ENCODE data around the gene LIPG. TPM values are rescaled to one million over a fixed set of nuclear protein-coding genes. Genes with fewer than 3 reads are reported as not detected.

The LIPG gene
- polyA plus RNA-seq, 2 of the 4 experiments (the other 2 are of a cell fraction): 0.36 to 0.65 TPM

DNA sequence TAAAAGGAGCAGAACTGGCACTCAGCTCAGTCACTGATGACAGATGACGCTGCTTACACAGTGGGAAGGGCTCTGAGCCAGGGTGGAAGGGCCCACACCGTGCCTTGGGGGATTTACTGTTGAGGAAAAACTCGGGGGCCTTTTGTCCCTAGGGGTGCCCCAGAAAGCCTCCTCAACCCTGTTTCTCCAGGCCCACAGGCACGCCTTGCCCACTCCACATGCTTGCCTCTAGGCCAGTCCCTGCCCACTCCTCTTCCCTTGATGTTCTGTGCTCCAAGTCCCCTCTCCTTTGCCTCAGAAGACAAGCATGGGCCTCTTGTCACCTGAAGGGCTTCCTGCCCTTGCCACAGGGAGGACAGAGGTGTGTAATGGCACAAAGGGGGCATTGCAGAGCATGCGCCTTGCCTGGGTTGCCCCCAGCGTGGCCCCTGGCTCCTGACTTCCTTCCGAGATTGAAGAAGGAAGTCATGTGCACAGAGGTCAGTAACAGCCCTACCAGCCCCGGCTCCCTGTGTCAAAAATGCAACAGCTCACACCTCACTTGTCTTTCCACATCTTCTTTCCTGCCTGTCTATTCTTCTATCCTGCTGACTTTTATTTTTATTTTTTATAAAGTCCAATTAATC lies 65.1 kb downstream of the LIPG start:
- TF ChIP-seq, protein P1, sequence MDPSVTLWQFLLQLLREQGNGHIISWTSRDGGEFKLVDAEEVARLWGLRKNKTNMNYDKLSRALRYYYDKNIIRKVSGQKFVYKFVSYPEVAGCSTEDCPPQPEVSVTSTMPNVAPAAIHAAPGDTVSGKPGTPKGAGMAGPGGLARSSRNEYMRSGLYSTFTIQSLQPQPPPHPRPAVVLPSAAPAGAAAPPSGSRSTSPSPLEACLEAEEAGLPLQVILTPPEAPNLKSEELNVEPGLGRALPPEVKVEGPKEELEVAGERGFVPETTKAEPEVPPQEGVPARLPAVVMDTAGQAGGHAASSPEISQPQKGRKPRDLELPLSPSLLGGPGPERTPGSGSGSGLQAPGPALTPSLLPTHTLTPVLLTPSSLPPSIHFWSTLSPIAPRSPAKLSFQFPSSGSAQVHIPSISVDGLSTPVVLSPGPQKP (IDR thresholded peaks at IDR 0.05; ENCODE audit: low read depth, low read length): no peak
- TF ChIP-seq, protein P2, sequence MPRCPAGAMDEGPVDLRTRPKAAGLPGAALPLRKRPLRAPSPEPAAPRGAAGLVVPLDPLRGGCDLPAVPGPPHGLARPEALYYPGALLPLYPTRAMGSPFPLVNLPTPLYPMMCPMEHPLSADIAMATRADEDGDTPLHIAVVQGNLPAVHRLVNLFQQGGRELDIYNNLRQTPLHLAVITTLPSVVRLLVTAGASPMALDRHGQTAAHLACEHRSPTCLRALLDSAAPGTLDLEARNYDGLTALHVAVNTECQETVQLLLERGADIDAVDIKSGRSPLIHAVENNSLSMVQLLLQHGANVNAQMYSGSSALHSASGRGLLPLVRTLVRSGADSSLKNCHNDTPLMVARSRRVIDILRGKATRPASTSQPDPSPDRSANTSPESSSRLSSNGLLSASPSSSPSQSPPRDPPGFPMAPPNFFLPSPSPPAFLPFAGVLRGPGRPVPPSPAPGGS (IDR thresholded peaks at IDR 0.05): no peak
- no peak for TF ChIP-seq PHF8 (IDR thresholded peaks at IDR 0.05; ENCODE audit: borderline replicate concordance, low read depth)
- no peak for TF ChIP-seq ZC3H11A (IDR thresholded peaks at IDR 0.05)
- no peak for TF ChIP-seq EHF (CRISPR knock-in tag; IDR thresholded peaks at IDR 0.05)
- TF ChIP-seq CBX8 (IDR thresholded peaks at IDR 0.05): no peak
- no peak for TF ChIP-seq FOSL2 (IDR thresholded peaks at IDR 0.05)
- TF ChIP-seq FOSL2 (CRISPR knock-in tag; IDR thresholded peaks at IDR 0.05): no peak
- TF ChIP-seq, protein P3, sequence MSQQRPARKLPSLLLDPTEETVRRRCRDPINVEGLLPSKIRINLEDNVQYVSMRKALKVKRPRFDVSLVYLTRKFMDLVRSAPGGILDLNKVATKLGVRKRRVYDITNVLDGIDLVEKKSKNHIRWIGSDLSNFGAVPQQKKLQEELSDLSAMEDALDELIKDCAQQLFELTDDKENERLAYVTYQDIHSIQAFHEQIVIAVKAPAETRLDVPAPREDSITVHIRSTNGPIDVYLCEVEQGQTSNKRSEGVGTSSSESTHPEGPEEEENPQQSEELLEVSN (IDR thresholded peaks at IDR 0.05; ENCODE audit: borderline replicate concordance, low read depth): no peak
- TF ChIP-seq, protein P4, sequence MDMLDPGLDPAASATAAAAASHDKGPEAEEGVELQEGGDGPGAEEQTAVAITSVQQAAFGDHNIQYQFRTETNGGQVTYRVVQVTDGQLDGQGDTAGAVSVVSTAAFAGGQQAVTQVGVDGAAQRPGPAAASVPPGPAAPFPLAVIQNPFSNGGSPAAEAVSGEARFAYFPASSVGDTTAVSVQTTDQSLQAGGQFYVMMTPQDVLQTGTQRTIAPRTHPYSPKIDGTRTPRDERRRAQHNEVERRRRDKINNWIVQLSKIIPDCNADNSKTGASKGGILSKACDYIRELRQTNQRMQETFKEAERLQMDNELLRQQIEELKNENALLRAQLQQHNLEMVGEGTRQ (IDR thresholded peaks at IDR 0.05): no peak
- ATAC-seq (no peak), FAIRE-seq (no peak), DNase-seq (ENCODE audit: low read depth in 1 of 2, low spot score in 1 of 2) (no peak)
- no peak overlapping the region for H3K27ac ChIP-seq
- H3K4me2 ChIP-seq: no peak overlapping the region
- CTCF ChIA-PET: no interaction called here
- H3K9me3 ChIP-seq: no peaks in the 10 kb centered on the region
- 58% methylated on average over 4 of the region's 8 CpGs for WGBS (ENCODE audit: missing lambda C conversion rate)
- no peak overlapping the region for H3K4me3 ChIP-seq
- H3K4me1 ChIP-seq: no peaks in the 10 kb centered on the region
- POLR2A ChIA-PET: interaction anchor here (0.6 kb wide), 1 partner anchor 159 kb away, joined by 4 read pairs; no protein-coding TSS in a partner anchor

DNA sequence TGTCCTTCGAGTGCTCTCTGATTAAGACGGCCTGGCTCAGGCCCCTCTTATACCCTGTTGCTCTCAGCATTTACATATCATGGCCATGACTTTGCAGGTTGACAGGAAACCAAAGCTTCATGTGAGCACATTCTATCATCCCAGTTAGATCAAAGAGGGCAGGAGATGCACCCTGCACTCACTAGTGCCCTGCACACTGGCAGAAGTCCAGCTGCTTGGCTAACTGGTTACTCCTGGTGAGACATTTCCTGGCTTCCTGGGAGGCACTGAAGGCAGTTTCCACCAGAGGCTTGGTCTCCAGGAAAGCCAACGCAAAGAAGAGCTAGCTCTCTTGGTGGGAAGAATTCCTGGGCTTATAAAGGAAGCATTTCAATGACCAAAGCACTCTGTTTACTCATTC lies 66.3 kb downstream of the LIPG start:
- H3K4me1 ChIP-seq: no peaks in the 10 kb centered on the region
- DNase-seq (ENCODE audit: low read depth in 1 of 2, low spot score in 1 of 2) (no peak), FAIRE-seq (no peak), ATAC-seq (no peak)
- no peaks in the 10 kb centered on the region for H3K9me3 ChIP-seq
- no peak overlapping the region for H3K27ac ChIP-seq
- H3K4me3 ChIP-seq: no peak overlapping the region
- no peak overlapping the region for H3K4me2 ChIP-seq
- WGBS (ENCODE audit: missing lambda C conversion rate): 61% methylated on average over 3 of the region's 3 CpGs
- CTCF ChIA-PET: no interaction called here
- no peak for TF ChIP-seq CHD2 (IDR thresholded peaks at IDR 0.05; ENCODE audit: low read length, partially characterized antibody)
- TF ChIP-seq KDM5A (IDR thresholded peaks at IDR 0.05): no peak
- TF ChIP-seq, protein P5, sequence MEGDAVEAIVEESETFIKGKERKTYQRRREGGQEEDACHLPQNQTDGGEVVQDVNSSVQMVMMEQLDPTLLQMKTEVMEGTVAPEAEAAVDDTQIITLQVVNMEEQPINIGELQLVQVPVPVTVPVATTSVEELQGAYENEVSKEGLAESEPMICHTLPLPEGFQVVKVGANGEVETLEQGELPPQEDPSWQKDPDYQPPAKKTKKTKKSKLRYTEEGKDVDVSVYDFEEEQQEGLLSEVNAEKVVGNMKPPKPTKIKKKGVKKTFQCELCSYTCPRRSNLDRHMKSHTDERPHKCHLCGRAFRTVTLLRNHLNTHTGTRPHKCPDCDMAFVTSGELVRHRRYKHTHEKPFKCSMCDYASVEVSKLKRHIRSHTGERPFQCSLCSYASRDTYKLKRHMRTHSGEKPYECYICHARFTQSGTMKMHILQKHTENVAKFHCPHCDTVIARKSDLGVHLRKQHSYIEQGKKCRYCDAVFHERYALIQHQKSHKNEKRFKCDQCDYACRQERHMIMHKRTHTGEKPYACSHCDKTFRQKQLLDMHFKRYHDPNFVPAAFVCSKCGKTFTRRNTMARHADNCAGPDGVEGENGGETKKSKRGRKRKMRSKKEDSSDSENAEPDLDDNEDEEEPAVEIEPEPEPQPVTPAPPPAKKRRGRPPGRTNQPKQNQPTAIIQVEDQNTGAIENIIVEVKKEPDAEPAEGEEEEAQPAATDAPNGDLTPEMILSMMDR (IDR thresholded peaks at IDR 0.05): no peak
- TF ChIP-seq NFE2L2 (conservative IDR thresholded peaks at IDR 0.05; ENCODE audit: low read length): no peak
- no peak for TF ChIP-seq EP300 (IDR thresholded peaks at IDR 0.05)
- POLR2A ChIA-PET: no interaction called here

DNA sequence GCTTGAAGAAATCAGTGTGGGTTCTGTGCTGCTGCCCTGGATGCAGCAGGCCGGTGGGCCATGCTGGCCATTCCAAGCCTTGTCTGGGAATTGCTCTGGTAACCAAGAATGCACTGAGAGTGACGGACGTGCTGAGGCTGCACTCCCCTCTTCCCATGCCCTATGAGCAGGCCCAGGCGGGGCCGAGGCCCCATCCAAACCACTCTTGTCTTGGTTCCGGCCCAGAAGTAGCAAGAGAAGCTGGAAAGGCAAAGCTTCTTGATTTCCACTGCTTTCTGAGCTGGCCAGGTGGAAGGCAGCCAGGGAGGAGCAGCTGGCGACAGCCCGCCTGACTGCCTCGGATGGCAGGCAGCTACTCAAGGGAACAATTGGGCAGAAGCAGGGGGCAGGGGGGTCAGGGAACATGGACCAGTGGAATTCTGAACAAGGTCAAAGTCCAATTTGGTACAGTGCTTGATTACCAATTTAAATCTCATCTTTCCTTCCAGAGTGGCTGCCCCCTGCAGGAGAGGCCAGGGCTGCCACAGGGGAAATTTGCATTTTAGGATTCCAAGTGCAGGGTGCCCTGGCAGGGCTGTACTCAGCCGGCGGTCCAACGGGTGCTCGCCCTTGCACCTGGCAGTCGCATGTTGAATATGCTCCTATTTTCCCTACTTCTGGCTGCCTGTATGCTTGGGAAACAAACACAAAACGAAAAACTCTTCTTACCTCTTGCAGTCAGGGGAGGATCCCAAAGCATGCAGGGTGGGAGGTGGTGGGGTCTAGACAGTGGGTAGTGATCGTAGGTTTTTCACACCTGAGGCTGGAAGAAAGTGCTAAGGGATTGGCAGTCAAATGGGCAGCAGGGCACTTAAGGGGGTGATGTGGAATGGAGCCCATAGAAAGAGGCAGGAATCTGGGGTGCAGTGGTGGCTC lies 67.3 kb downstream of the LIPG start:
- DNase-seq (ENCODE audit: low read depth in 1 of 2, low spot score in 1 of 2) (no peak), ATAC-seq (no peak), FAIRE-seq (no peak)
- H3K9me3 ChIP-seq: no peaks in the 10 kb centered on the region
- no peak overlapping the region for H3K27ac ChIP-seq
- ChIA-PET CTCF (interaction anchor here (1.0 to 1.2 kb wide), 2 partner anchors 9 to 67 kb away, joined by 3 read pairs; no protein-coding TSS in a partner anchor), POLR2A (no interaction called here)
- H3K4me1 ChIP-seq: no peaks in the 10 kb centered on the region
- H3K4me2 ChIP-seq: no peak overlapping the region
- H3K4me3 ChIP-seq: no peak overlapping the region
- WGBS (ENCODE audit: missing lambda C conversion rate): 69% methylated on average over 13 of the region's 16 CpGs
- TF ChIP-seq, protein P3 (IDR thresholded peaks at IDR 0.05; ENCODE audit: borderline replicate concordance, low read depth): no peak
- TF ChIP-seq, protein P2 (IDR thresholded peaks at IDR 0.05): no peak
- TF ChIP-seq EHF (CRISPR knock-in tag; IDR thresholded peaks at IDR 0.05) (no peak), MAFK (IDR thresholded peaks at IDR 0.05; ENCODE audit: partially characterized antibody) (no peak), POLR2AphosphoS2 (conservative IDR thresholded peaks at IDR 0.05; ENCODE audit: low read length) (no peak), NR3C1 (IDR thresholded peaks at IDR 0.05) (no peak), HOXB13 (CRISPR knock-in tag; IDR thresholded peaks at IDR 0.05; ENCODE audit: low read depth) (no peak), JUN (IDR thresholded peaks at IDR 0.05) (no peak), MAZ (IDR thresholded peaks at IDR 0.05; ENCODE audit: borderline replicate concordance, low read depth, low read length) (no peak)
- TF ChIP-seq, protein P6, sequence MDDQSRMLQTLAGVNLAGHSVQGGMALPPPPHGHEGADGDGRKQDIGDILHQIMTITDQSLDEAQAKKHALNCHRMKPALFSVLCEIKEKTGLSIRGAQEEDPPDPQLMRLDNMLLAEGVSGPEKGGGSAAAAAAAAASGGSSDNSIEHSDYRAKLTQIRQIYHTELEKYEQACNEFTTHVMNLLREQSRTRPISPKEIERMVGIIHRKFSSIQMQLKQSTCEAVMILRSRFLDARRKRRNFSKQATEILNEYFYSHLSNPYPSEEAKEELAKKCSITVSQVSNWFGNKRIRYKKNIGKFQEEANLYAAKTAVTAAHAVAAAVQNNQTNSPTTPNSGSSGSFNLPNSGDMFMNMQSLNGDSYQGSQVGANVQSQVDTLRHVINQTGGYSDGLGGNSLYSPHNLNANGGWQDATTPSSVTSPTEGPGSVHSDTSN (IDR thresholded peaks at IDR 0.05): no peak

Data from A549 (cell line).